GM12874 (cell line): ENCODE measurements around the gene DGAT2.

ENCODE experiments used
- CTCF ChIP-seq: IDR thresholded peaks from 2 replicates; pipeline ENCODE4 v1.5.1; 2011; ENCODE audit warnings: low read depth, mild to moderate bottlenecking, control low read depth, low read length, moderate library complexity; ENCODE audit not compliant: insufficient read depth

The DGAT2 gene

GRCh38 chr11:75783416-75784084 lies 15.0 kb downstream of the DGAT2 start:
- no peak for TF ChIP-seq CTCF

GRCh38 chr11:75784085-75784478 lies 15.5 kb downstream of the DGAT2 start:
- no peak for TF ChIP-seq CTCF

- TF ChIP-seq CTCF = no peak
Measured at GRCh38 chr11:75784506-75784905, 15.9 kb downstream of the DGAT2 start.

GRCh38 chr11:75785187-75785586 lies 16.6 kb downstream of the DGAT2 start:
- no peak for TF ChIP-seq CTCF

- no peak for TF ChIP-seq CTCF
Measured at GRCh38 chr11:75786101-75786736, 17.6 kb downstream of the DGAT2 start.

- TF ChIP-seq CTCF = no peak
Measured at GRCh38 chr11:75789521-75789920, 20.9 kb downstream of the DGAT2 start.

- no peak for TF ChIP-seq CTCF
Measured at GRCh38 chr11:75790986-75791385, 22.4 kb downstream of the DGAT2 start.
